Activated CD4-positive, alpha-beta memory T cell treated with anti-CD3 and anti-CD28 coated beads for 36 hours (primary cell): ENCODE results near the gene ANXA10. TPM values are rescaled to one million over a fixed set of nuclear protein-coding genes. Genes with fewer than 3 reads are reported as not detected.
"Not testable (repeated sequence)": the region's sequence is repeated elsewhere in the genome, so short reads cannot be mapped to it uniquely, and the experiment has no call there.

Experiments used
- CTCF ChIA-PET: fragments of 350-600 bp; sonication (Branson Sonifier 250); formaldehyde crosslinking; loops from one replicate; lab custom pipeline; 2021; ENCODE audit warnings: antibody characterized with exemption, inconsistent platforms; lab: Charles Lee
- POLR2A ChIA-PET: fragments of 350-600 bp; sonication (Branson Sonifier 250); formaldehyde crosslinking; loops from one replicate; lab custom pipeline; 2021; ENCODE audit warnings: antibody characterized with exemption; lab: Charles Lee
- DNase-seq: peaks from one replicate; pipeline ENCODE4 v3.0.0-alpha.2; 2020
- H3K27ac Mint-ChIP-seq: one replicate; pipeline ENCODE4 v1.8.0; 2021; ENCODE audit warnings: mixed read lengths
- H3K27me3 Mint-ChIP-seq: one replicate; pipeline ENCODE4 v1.8.0; 2021; ENCODE audit warnings: mixed read lengths
- H3K36me3 Mint-ChIP-seq: one replicate; pipeline ENCODE4 v1.8.0; 2021; ENCODE audit warnings: mixed read lengths
- H3K4me1 Mint-ChIP-seq: one replicate; pipeline ENCODE4 v1.8.0; 2021; ENCODE audit warnings: low read depth, mixed read lengths
- H3K4me3 Mint-ChIP-seq: one replicate; pipeline ENCODE4 v1.8.0; 2021; ENCODE audit warnings: mild to moderate bottlenecking, mixed read lengths
- H3K9me3 Mint-ChIP-seq: one replicate; pipeline ENCODE4 v1.8.0; 2021; ENCODE audit warnings: mixed read lengths
- intact Hi-C: fragments of 100-400 bp; cut with micrococcal nuclease; formaldehyde crosslinking; loops from one replicate; pipeline ENCODE4 v1.15.1; 2023
- total RNA-seq, 2 experiments: library from RNA; stranded (reverse); gene quantifications; one replicate each; pipeline ENCODE4 v1.2.3, GENCODE V29; 2021

ANXA10 gene
- total RNA-seq, 2 experiments from 2014 or later = not detected

- no peak for DNase-seq
- intact Hi-C loops = no loop called here
- no peak overlapping the region for H3K27ac Mint-ChIP-seq
- H3K4me3 Mint-ChIP-seq = no peak overlapping the region
- H3K36me3 Mint-ChIP-seq = no peaks in the 10 kb centered on the region
- no peaks in the 10 kb centered on the region for H3K4me1 Mint-ChIP-seq
- ChIA-PET POLR2A (no interaction called here), CTCF (no interaction called here)
- no peaks in the 10 kb centered on the region for H3K27me3 Mint-ChIP-seq
- no peaks in the 10 kb centered on the region for H3K9me3 Mint-ChIP-seq
Observed at GRCh38 chr4:168120811-168121210, 28.5 kb downstream of the ANXA10 start.

GRCh38 chr4:168124008-168124641 lies 31.8 kb downstream of the ANXA10 start:
- CTCF ChIA-PET = no interaction called here
- POLR2A ChIA-PET = no interaction called here
- Mint-ChIP-seq H3K27ac (no peak overlapping the region), H3K36me3 (no peaks in the 10 kb centered on the region), H3K9me3 (no peaks in the 10 kb centered on the region), H3K4me3 (no peak overlapping the region), H3K4me1 (no peaks in the 10 kb centered on the region), H3K27me3 (no peaks in the 10 kb centered on the region)
- no peak for DNase-seq
- intact Hi-C loops = no loop called here

GRCh38 chr4:168126952-168127351 lies 34.6 kb downstream of the ANXA10 start:
- intact Hi-C loops = no loop called here
- Mint-ChIP-seq H3K36me3 (no peaks in the 10 kb centered on the region), H3K27ac (no peak overlapping the region), H3K27me3 (no peaks in the 10 kb centered on the region), H3K4me1 (no peaks in the 10 kb centered on the region), H3K9me3 (no peaks in the 10 kb centered on the region), H3K4me3 (no peak overlapping the region)
- no peak for DNase-seq
- POLR2A ChIA-PET = no interaction called here
- CTCF ChIA-PET = no interaction called here

GRCh38 chr4:168128601-168129000 lies 36.3 kb downstream of the ANXA10 start:
- POLR2A ChIA-PET = no interaction called here
- no peak overlapping the region for H3K27ac Mint-ChIP-seq
- no peak for DNase-seq
- intact Hi-C loops = no loop called here
- H3K4me3 Mint-ChIP-seq = no peak overlapping the region
- H3K4me1 Mint-ChIP-seq = no peaks in the 10 kb centered on the region
- H3K36me3 Mint-ChIP-seq = no peaks in the 10 kb centered on the region
- peaks cover 2% of the 10 kb centered on the region for H3K27me3 Mint-ChIP-seq
- CTCF ChIA-PET = no interaction called here
- no peaks in the 10 kb centered on the region for H3K9me3 Mint-ChIP-seq

GRCh38 chr4:168129046-168129772 lies 36.9 kb downstream of the ANXA10 start:
- intact Hi-C loops = no loop called here
- no peak for DNase-seq
- peaks cover 2% of the 10 kb centered on the region for H3K27me3 Mint-ChIP-seq
- H3K27ac Mint-ChIP-seq = no peak overlapping the region
- H3K36me3 Mint-ChIP-seq = no peaks in the 10 kb centered on the region
- ChIA-PET POLR2A (no interaction called here), CTCF (no interaction called here)
- H3K9me3 Mint-ChIP-seq = no peaks in the 10 kb centered on the region
- H3K4me3 Mint-ChIP-seq = no peak overlapping the region
- H3K4me1 Mint-ChIP-seq = no peaks in the 10 kb centered on the region

GRCh38 chr4:168129802-168130201 lies 37.5 kb downstream of the ANXA10 start:
- no peaks in the 10 kb centered on the region for H3K9me3 Mint-ChIP-seq
- no peak overlapping the region for H3K27ac Mint-ChIP-seq
- no peaks in the 10 kb centered on the region for H3K4me1 Mint-ChIP-seq
- intact Hi-C loops = no loop called here
- H3K36me3 Mint-ChIP-seq = no peaks in the 10 kb centered on the region
- ChIA-PET CTCF (no interaction called here), POLR2A (no interaction called here)
- no peak for DNase-seq
- peaks cover 2% of the 10 kb centered on the region for H3K27me3 Mint-ChIP-seq
- H3K4me3 Mint-ChIP-seq = no peak overlapping the region

- Mint-ChIP-seq H3K27me3 (peaks cover 2% of the 10 kb centered on the region), H3K4me1 (no peaks in the 10 kb centered on the region), H3K27ac (no peak overlapping the region), H3K9me3 (no peaks in the 10 kb centered on the region), H3K4me3 (no peak overlapping the region), H3K36me3 (no peaks in the 10 kb centered on the region)
- POLR2A ChIA-PET = no interaction called here
- DNase-seq = no peak
- CTCF ChIA-PET = no interaction called here
- intact Hi-C loops = no loop called here
Observed at GRCh38 chr4:168131196-168131595, 38.9 kb downstream of the ANXA10 start.

- Mint-ChIP-seq H3K27me3 (peaks cover 2% of the 10 kb centered on the region), H3K27ac (no peak overlapping the region), H3K4me3 (no peak overlapping the region), H3K36me3 (no peaks in the 10 kb centered on the region), H3K9me3 (no peaks in the 10 kb centered on the region), H3K4me1 (no peaks in the 10 kb centered on the region)
- POLR2A ChIA-PET = no interaction called here
- DNase-seq = no peak
- intact Hi-C loops = no loop called here
- CTCF ChIA-PET = no interaction called here
Observed at GRCh38 chr4:168134651-168135050, 42.3 kb downstream of the ANXA10 start.

- H3K4me1 Mint-ChIP-seq, POLR2A ChIA-PET, DNase-seq, H3K27ac Mint-ChIP-seq, intact Hi-C loops, H3K9me3 Mint-ChIP-seq, H3K27me3 Mint-ChIP-seq, CTCF ChIA-PET, H3K4me3 Mint-ChIP-seq, H3K36me3 Mint-ChIP-seq: not testable (repeated sequence)
Observed at GRCh38 chr4:168135860-168136259, 43.5 kb downstream of the ANXA10 start.

- intact Hi-C loops = not testable (repeated sequence)
Observed at GRCh38 chr4:168137695-168138094, 45.4 kb downstream of the ANXA10 start.

GRCh38 chr4:168138143-168138542 lies 45.8 kb downstream of the ANXA10 start:
- Mint-ChIP-seq H3K27ac (no peak overlapping the region), H3K4me3 (no peak overlapping the region), H3K27me3 (no peaks in the 10 kb centered on the region), H3K36me3 (no peaks in the 10 kb centered on the region), H3K4me1 (no peaks in the 10 kb centered on the region), H3K9me3 (no peaks in the 10 kb centered on the region)
- DNase-seq = no peak
- CTCF ChIA-PET = no interaction called here
- intact Hi-C loops = no loop called here
- POLR2A ChIA-PET = no interaction called here

More at GRCh38 chr4:168137695-168138094, 45.4 kb downstream of the ANXA10 start:
- H3K4me1 Mint-ChIP-seq, H3K27me3 Mint-ChIP-seq, H3K36me3 Mint-ChIP-seq, H3K27ac Mint-ChIP-seq, CTCF ChIA-PET, DNase-seq, POLR2A ChIA-PET, H3K4me3 Mint-ChIP-seq, H3K9me3 Mint-ChIP-seq: not testable (repeated sequence)

- intact Hi-C loops = no loop called here
- Mint-ChIP-seq H3K27me3 (no peaks in the 10 kb centered on the region), H3K9me3 (no peaks in the 10 kb centered on the region), H3K36me3 (no peaks in the 10 kb centered on the region), H3K4me3 (no peak overlapping the region), H3K4me1 (no peaks in the 10 kb centered on the region), H3K27ac (no peak overlapping the region)
- POLR2A ChIA-PET = no interaction called here
- no peak for DNase-seq
- CTCF ChIA-PET = no interaction called here
Observed at GRCh38 chr4:168139336-168139735, 47.0 kb downstream of the ANXA10 start.

- intact Hi-C loops = no loop called here
- no peak overlapping the region for H3K4me3 Mint-ChIP-seq
- ChIA-PET CTCF (no interaction called here), POLR2A (no interaction called here)
- H3K36me3 Mint-ChIP-seq = no peaks in the 10 kb centered on the region
- no peaks in the 10 kb centered on the region for H3K4me1 Mint-ChIP-seq
- H3K9me3 Mint-ChIP-seq = no peaks in the 10 kb centered on the region
- H3K27ac Mint-ChIP-seq = no peak overlapping the region
- no peaks in the 10 kb centered on the region for H3K27me3 Mint-ChIP-seq
- DNase-seq = no peak
Observed at GRCh38 chr4:168141733-168142132, 49.4 kb downstream of the ANXA10 start.
